HG02571 (cell line): ENCODE results near the gene NT5C.
"Not testable (repeated sequence)": the region's sequence is repeated elsewhere in the genome, so short reads cannot be mapped to it uniquely, and the experiment has no call there.

ENCODE experiments used
- ATAC-seq: cut with Tn5 transposase; IDR thresholded peaks from one replicate; pipeline ENCODE4 v1.9.1; 2021; ENCODE audit warnings: mild to moderate bottlenecking, moderate library complexity; ENCODE audit not compliant: unreplicated experiment

The NT5C gene

GRCh38 chr17:75146592-75146991, 15.1 kb upstream of the NT5C start:
- no peak for ATAC-seq

DNA sequence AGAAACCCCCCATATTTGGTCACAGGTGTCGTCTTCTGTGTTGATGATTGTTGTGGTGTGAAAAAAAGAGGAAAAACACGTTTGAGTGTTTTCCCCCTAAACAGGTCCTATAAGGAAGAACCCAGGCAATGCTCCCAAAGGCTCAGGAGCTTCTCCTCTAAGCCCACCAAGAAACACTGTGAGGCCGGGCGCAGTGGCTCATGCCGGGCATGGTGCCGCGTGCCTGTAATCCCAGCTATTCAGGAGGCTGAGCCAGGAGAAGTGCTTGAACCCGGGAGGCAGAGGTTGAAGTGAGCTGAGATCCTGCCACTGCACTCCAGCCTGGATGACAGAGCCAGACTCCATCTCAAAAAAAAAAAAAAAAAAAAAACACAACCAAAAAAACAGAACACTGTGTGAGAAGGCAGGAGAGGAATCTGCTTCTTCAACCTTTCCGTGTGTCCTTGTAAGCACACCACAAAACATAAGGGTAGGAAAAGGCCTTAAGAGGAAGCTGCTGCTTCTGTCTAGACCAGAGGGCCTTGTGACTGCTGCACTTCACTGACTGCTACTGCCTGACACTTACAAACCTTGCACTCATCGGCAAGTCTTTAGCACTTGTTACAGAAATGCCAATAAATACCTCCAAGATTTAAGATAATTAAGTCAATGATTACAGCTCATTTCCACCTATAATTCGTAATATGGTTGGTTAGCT, 13.4 kb upstream of the NT5C start:
- ATAC-seq: no peak

- no peak for ATAC-seq
These were observed 10.9 kb upstream of the NT5C start for GRCh38 chr17:75142236-75142971.

GRCh38 chr17:75138519-75138918, 7.0 kb upstream of the NT5C start:
- no peak for ATAC-seq

GRCh38 chr17:75137762-75138161, 6.2 kb upstream of the NT5C start:
- ATAC-seq: not testable (repeated sequence)

GRCh38 chr17:75135946-75136345, 4.4 kb upstream of the NT5C start:
- no peak for ATAC-seq

DNA sequence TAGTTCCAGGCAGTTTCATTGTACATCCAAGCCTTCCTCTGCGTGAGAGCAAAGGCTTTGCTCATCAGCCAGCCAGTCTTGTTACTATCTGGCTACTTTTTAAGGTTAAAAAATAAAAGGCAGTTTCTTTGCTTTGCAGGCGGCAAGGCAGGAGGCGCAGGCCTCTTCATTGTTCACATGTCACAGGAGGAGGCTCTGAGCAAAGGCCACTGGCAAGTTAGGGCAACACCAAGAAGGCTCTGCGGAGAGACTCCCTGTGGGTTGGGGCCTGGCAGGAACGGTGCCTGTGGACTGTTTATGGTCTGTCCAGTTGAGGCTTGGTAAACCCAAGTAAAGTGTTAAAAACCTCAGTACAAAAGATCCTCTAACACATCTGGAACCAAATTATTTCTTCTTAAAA, 3.9 kb upstream of the NT5C start:
- ATAC-seq: no peak

GRCh38 chr17:75133607-75134347, 2.2 kb upstream of the NT5C start:
- not testable (repeated sequence) for ATAC-seq

GRCh38 chr17:75133001-75133400, 1.5 kb upstream of the NT5C start:
- ATAC-seq: no peak

- not testable (repeated sequence) for ATAC-seq
These were observed 767 bp upstream of the NT5C start for GRCh38 chr17:75132018-75133000.

GRCh38 chr17:75130632-75131277, 787 bp downstream of the NT5C start:
- peak; percentile 18 for ATAC-seq

DNA sequence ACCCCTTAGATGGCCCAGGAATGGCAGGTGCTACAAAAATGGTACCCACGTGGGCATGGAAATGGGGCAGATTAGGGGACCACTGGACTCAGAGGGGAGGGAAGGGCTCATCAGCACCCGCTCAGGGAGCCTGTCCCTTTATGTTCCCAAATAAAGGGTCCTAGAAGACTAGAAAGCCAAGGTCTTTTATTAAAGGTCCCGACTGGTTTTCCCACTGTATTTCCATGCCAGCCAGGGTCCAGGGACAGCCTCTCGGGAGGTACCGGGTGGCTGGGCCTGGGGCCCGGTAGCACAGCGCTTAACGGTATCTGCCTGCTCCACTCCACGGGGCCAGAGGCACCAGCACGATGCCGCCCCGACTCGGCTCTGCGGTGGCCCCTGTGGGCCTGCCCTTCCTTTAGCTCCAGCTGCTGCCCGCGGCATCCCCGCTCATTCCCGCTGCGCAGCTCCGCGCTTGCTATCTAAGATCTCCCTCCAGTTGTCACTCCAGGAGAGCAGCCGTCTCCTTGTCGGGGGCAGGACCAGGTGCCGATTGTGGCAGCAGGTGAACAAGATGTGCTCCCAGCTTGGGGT, 1.4 kb downstream of the NT5C start:
- no peak for ATAC-seq

DNA sequence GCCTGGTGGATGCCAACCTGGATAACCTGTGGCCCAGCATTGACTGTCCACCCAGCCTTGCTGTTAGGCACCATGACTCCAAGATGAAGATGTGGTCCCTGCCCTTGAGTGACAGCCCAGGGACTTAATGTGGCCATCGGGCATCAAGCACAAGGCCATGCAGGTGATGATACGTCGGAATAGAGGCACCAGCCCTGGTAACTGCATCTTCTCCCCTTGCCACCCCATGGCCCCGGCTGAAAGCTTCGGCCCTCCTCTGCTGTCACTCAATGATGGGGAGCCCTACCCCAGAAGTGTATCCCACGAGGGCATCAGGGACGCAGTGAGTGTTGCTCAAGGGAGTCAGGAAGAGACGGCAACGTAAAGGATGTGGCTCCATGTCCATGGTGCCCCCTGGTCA, 2.0 kb downstream of the NT5C start:
- no peak for ATAC-seq

- ATAC-seq: no peak
These were observed 2.6 kb downstream of the NT5C start for GRCh38 chr17:75128694-75129505.

GRCh38 chr17:75127936-75128335, 3.6 kb downstream of the NT5C start:
- not testable (repeated sequence) for ATAC-seq

DNA sequence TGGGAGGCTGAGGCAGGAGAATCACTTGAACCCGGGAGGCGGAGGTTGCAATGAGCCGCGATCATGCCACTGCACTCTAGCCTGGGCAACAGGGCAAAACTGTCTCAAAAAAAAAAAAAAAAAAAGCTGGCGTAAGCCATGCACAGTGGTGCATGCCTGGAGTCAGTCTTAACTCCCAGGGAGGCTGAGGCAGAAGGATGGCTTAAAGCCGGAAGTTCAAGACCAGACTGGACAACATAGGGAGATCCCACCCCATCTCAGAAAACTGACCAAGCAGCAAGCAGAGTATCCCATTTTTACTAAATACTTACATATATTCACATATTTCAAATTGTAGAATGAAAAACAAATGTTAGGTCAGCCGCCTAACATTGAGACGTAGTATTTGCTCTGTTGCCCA, 4.6 kb downstream of the NT5C start:
- ATAC-seq: no peak

DNA sequence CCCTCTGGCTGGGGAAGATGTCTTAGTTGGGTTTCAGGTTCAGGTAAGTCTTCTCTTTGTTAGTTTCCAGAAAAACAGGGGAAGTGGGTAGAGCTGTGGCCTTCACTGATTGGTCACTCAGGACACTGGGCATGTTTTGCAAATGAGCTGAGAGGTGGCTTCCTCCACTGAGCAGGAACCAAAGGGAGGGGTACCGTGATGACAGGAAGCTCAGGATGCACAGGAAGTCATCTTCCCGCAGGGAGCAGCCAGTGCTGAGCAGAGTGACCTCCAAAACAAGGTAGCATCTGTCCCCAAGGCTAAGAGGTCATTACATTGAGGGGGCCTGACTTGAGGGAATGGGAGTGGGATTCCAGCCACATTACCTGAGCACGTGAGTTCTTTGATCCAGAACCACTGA, 5.6 kb downstream of the NT5C start:
- ATAC-seq: no peak

DNA sequence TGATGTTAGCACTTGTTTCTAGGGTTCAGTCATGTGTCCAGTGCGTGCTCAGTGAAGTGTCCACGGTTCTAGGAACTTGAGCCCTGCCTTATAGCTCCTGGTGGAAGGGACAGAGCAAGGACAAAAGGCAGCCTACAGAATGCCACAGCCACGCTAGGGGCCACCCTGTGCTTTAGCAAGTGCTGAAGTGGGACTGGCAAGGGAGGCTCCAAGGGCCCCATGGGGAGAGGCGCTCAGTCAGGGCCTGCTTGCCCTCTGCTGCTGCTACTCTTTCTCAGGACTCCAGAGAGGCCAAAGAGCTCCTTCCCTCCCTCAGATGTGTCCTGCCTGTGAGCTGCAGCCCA, 6.8 kb downstream of the NT5C start:
- no peak for ATAC-seq
